OCI-LY7 (cell line): ENCODE results near the gene OTUD3.

Experiments used
- EZH2phosphoT487 ChIP-seq: fragments of 200-600 bp; sonication (generic); IDR thresholded peaks from 2 replicates; pipeline ENCODE4 v1.6.1; 2018; ENCODE audit warnings: low read depth, borderline replicate concordance, mild to moderate bottlenecking, mixed run types, antibody characterized with exemption, low read length, moderate library complexity, mixed read lengths
- TF ChIP-seq, protein P1 (sequence below): fragments of 200-600 bp; sonication (generic); conservative IDR thresholded peaks from 2 replicates; pipeline ENCODE4 v1.5.1; 2014; ENCODE audit warnings: mild to moderate bottlenecking, antibody characterized with exemption, low read length, moderate library complexity, mixed read lengths

DNA sequence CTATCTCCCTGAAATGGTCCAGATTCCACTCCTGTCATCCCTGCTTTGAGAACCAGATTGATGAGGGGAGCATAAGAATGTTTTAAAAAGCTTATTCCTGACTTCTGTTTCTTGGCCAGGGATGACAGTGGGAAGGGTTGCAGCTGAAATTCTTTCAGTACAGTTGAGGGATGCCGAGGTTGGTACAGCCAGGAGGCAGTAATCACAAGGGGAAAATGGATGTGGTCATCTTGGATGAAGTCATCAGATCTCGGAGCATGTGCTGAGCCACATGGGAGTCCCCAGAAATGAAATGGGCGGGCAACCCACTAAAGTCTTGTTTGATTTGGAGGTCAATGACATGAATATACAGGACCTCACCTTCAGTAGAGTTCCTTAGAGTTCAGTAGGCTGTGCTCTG, 59.9 kb downstream of the OTUD3 start:
- TF ChIP-seq, protein P1, sequence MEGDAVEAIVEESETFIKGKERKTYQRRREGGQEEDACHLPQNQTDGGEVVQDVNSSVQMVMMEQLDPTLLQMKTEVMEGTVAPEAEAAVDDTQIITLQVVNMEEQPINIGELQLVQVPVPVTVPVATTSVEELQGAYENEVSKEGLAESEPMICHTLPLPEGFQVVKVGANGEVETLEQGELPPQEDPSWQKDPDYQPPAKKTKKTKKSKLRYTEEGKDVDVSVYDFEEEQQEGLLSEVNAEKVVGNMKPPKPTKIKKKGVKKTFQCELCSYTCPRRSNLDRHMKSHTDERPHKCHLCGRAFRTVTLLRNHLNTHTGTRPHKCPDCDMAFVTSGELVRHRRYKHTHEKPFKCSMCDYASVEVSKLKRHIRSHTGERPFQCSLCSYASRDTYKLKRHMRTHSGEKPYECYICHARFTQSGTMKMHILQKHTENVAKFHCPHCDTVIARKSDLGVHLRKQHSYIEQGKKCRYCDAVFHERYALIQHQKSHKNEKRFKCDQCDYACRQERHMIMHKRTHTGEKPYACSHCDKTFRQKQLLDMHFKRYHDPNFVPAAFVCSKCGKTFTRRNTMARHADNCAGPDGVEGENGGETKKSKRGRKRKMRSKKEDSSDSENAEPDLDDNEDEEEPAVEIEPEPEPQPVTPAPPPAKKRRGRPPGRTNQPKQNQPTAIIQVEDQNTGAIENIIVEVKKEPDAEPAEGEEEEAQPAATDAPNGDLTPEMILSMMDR = no peak
- TF ChIP-seq EZH2phosphoT487 = no peak
